BLaER1 treated with 17β-estradiol and CSF1 and Interleukin-3, amounts not matched to agents 10 nM and 100 nM (cell line): ENCODE data around the gene HSD11B1L.
A peak's percentile ranks its signal among the peaks of the same experiment; 100 is the strongest.
"Not testable (repeated sequence)": the region's sequence is repeated elsewhere in the genome, so short reads cannot be mapped to it uniquely, and the experiment has no call there.

ENCODE experiments used
- H3K27ac ChIP-seq, 11 experiments: shearing (Covaris generic); formaldehyde crosslinking; 2 replicates each; pipeline ENCODE4 v1.8.1; 2022
- H3K27me3 ChIP-seq, 11 experiments: shearing (Covaris generic); formaldehyde crosslinking; 2 replicates each; pipeline ENCODE4 v1.8.1; 2022
- H3K36me3 ChIP-seq, 11 experiments: shearing (Covaris generic); formaldehyde crosslinking; 2 replicates each; pipeline ENCODE4 v1.8.1; 2022
- H3K4me1 ChIP-seq, 10 experiments: shearing (Covaris generic); formaldehyde crosslinking; 2 replicates each; pipeline ENCODE4 v1.8.1; 2022
- H3K4me2 ChIP-seq, 11 experiments: shearing (Covaris generic); formaldehyde crosslinking; 2 replicates each; pipeline ENCODE4 v1.8.1; 2022
- H3K4me3 ChIP-seq, 10 experiments: shearing (Covaris generic); formaldehyde crosslinking; 2 replicates each; pipeline ENCODE4 v1.8.1; 2022
- H3K9ac ChIP-seq, 11 experiments: shearing (Covaris generic); formaldehyde crosslinking; 2 replicates each; pipeline ENCODE4 v1.8.1; 2022
- H3K9me3 ChIP-seq, 11 experiments: shearing (Covaris generic); formaldehyde crosslinking; replicated peaks in 1 of 11; 2 replicates each; pipeline ENCODE4 v1.8.1; 2022
- H4K20me1 ChIP-seq, 11 experiments: shearing (Covaris generic); formaldehyde crosslinking; 2 replicates each; pipeline ENCODE4 v1.8.1; 2022
- Cebpa-rat ChIP-seq, 11 experiments: shearing (Covaris generic); IDR thresholded peaks; 2 replicates each; pipeline ENCODE4 v1.8.1; 2022

The HSD11B1L gene

GRCh38 chr19:5681391-5682106 is 722 bp downstream of the HSD11B1L start:
- Histone ChIP-seq H3K4me1 (peaks cover 23 to 31% (median 27%) of the 10 kb centered on the region in 10 experiments), H4K20me1 (peaks cover 0 to 15% (median 0%) of the 10 kb centered on the region in 11 experiments; a peak in 3 of 22 replicates), H3K4me3 (peak overlapping the region; percentile 81 to 95 (median 90)), H3K27me3 (no peaks in the 10 kb centered on the region), H3K9ac (peak overlapping the region; percentile 84 to 93 (median 92); a peak in 18 of 22 replicates), H3K4me2 (peak overlapping the region; percentile 84 to 99 (median 94)), H3K36me3 (peaks cover 0 to 18% (median 9%) of the 10 kb centered on the region in 11 experiments; a peak in 9 of 22 replicates), H3K27ac (peak overlapping the region in 3 of 11 experiments; percentile 91 to 93 (median 92); a peak in 3 of 22 replicates), H3K9me3 (no peaks in the 10 kb centered on the region)
- no peak for TF ChIP-seq Cebpa-rat (IDR thresholded peaks at IDR 0.05)

- Histone ChIP-seq H3K4me2 (peak overlapping the region in 6 of 11 experiments; percentile 3 to 99 (median 90); a peak in 6 of 22 replicates), H3K4me1 (peaks cover 23 to 31% (median 27%) of the 10 kb centered on the region in 10 experiments), H4K20me1 (peaks cover 0 to 12% (median 0%) of the 10 kb centered on the region in 11 experiments; a peak in 3 of 22 replicates), H3K36me3 (peaks cover 0 to 12% (median 9%) of the 10 kb centered on the region in 11 experiments; a peak in 9 of 22 replicates), H3K9ac (no peak overlapping the region), H3K9me3 (no peaks in the 10 kb centered on the region), H3K27ac (no peak overlapping the region), H3K27me3 (no peaks in the 10 kb centered on the region), H3K4me3 (no peak overlapping the region)
- no peak for TF ChIP-seq Cebpa-rat (IDR thresholded peaks at IDR 0.05)
Observed at GRCh38 chr19:5682107-5682482, 1.3 kb downstream of the HSD11B1L start.

DNA sequence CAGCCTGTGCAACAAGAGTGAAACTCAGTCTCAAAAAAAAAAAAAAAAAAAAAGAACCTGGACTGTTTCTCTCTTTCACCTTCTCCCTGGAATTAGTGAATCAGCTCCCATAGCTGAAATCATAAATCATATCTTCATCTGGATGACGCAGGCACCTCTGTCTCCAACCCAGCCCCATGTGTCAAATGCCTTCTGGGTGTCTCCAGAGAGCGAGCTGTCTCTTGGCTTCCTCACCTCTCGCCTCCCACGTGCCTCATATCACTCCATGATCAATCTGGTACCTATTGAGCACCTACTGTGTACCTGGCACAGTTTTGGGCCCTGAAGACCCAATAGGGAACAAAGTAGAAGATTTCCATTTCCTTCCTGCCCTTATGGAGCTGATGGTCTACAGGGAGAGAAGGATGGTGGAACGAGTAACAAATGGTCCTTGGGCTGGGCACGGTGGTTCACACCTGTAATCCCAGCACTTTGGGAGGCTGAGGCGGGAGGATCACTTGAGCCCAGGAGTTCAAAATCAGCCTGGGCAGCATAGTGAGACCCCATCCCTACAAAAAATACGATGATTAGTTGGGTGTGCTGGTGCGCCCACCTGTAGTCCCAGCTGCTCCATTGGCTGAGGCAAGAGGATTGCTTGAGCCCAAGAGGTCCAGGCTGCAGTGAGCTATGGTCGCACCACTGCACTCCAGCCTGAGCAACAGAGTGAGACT is 2.5 kb downstream of the HSD11B1L start:
- Histone ChIP-seq H3K4me1 (peaks cover 28 to 39% (median 31%) of the 10 kb centered on the region in 10 experiments), H3K4me2 (no peak overlapping the region)
- no peak for TF ChIP-seq Cebpa-rat (IDR thresholded peaks at IDR 0.05)

GRCh38 chr19:5684694-5685430 is 4.0 kb downstream of the HSD11B1L start:
- Histone ChIP-seq H3K27me3 (no peaks in the 10 kb centered on the region), H3K4me2 (no peak overlapping the region), H4K20me1 (peaks cover 0 to 16% (median 0%) of the 10 kb centered on the region in 11 experiments; a peak in 1 of 22 replicates), H3K36me3 (no peaks in the 10 kb centered on the region), H3K4me1 (peaks cover 19 to 29% (median 22%) of the 10 kb centered on the region in 10 experiments), H3K4me3 (no peak overlapping the region), H3K9me3 (no peaks in the 10 kb centered on the region), H3K9ac (no peak overlapping the region), H3K27ac (no peak overlapping the region)
- no peak for TF ChIP-seq Cebpa-rat (IDR thresholded peaks at IDR 0.05)

More for the DNA sequence above, 2.5 kb downstream of the HSD11B1L start:
- H4K20me1 ChIP-seq: peaks cover 0 to 16% (median 0%) of the 10 kb centered on the region in 11 experiments; a peak in 2 of 22 replicates
- H3K27me3 ChIP-seq: no peaks in the 10 kb centered on the region
- H3K27ac ChIP-seq: no peak overlapping the region
- H3K9me3 ChIP-seq: no peaks in the 10 kb centered on the region
- H3K36me3 ChIP-seq: peaks cover 0 to 2% (median under 1%) of the 10 kb centered on the region in 11 experiments; a peak in 4 of 22 replicates
- no peak overlapping the region for H3K4me3 ChIP-seq
- H3K9ac ChIP-seq: no peak overlapping the region

- Histone ChIP-seq H3K27ac (peak overlapping the region; percentile 27 to 87 (median 77); a peak in 17 of 22 replicates), H3K9ac (peak overlapping the region; percentile 63 to 83 (median 80); a peak in 20 of 22 replicates), H3K4me1 (peaks cover 15 to 25% (median 18%) of the 10 kb centered on the region in 10 experiments), H3K27me3 (no peaks in the 10 kb centered on the region), H3K4me2 (peak overlapping the region; percentile 76 to 95 (median 89)), H3K4me3 (peak overlapping the region; percentile 54 to 75 (median 67)), H3K36me3 (peaks cover 0 to 8% (median 7%) of the 10 kb centered on the region in 11 experiments; a peak in 15 of 22 replicates), H4K20me1 (peaks cover 10 to 27% (median 11%) of the 10 kb centered on the region in 11 experiments), H3K9me3 (no peaks in the 10 kb centered on the region)
- TF ChIP-seq Cebpa-rat (IDR thresholded peaks at IDR 0.05): no peak
Observed at GRCh38 chr19:5686326-5686646, 5.5 kb downstream of the HSD11B1L start.

DNA sequence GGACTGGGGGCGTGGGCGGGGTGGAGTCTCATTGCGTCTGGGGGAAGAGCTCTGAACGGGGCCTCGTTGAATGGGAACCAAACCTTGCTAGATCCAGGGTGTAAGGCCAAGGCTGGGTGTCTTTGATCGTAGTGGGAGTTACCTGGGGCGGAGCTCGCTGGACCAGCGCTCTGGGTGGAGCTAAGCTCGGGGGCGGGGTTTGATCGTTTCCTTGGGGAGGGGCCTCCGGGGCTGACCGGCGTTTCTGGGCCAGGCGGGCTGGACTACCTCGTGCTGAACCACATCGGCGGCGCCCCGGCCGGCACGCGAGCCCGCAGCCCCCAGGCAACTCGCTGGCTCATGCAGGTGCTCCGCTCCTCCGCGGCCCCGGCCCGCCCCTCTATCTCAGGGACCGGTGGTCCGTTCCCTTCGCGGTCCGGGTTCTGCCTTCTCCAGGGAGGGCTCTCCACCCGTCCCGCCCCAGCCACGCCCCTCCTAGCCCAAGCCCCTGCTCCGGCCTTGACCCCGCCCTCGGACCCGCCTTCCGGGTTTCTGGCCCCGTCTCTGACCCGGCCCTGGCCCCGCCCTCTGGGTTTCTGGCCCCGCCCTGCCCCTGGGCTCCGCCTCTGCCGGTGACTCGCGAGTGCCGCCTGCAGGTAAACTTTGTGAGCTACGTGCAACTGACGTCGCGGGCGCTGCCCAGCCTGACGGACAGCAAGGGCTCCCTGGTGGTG is 6.0 kb downstream of the HSD11B1L start:
- no peak for TF ChIP-seq Cebpa-rat (IDR thresholded peaks at IDR 0.05)

DNA sequence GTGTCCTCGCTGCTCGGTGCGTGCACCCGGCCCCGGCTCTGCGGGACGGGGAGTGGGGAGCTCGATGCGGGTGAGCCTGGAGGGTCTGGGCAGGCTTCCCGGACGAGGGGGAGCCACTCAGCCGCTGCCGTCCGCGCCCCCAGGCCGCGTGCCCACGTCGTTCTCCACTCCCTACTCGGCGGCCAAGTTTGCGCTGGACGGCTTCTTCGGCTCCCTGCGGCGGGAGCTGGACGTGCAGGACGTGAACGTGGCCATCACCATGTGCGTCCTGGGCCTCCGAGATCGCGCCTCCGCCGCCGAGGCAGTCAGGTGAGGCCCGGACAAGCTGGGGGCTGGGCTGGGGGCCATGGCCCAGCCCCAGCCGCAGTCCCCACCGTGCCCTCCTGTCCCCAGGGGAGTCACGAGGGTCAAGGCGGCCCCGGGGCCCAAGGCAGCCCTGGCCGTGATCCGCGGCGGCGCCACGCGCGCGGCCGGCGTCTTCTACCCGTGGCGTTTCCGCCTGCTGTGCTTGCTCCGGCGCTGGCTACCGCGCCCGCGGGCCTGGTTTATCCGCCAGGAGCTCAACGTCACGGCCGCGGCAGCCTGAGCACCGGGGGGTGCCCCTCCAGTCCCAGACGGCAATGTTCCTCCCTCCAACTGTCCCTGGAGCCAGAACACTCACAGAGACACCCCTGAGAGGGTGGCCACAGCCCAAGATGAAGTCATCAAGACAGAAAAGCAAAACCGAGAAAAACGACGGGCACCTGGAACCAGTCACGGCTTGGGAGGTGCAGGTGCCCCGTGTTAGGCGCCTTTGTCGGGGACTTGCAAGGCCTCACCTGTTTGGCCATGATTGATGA is 6.8 kb downstream of the HSD11B1L start:
- H3K9me3 ChIP-seq: no peaks in the 10 kb centered on the region
- H3K27me3 ChIP-seq: no peaks in the 10 kb centered on the region
- TF ChIP-seq Cebpa-rat (IDR thresholded peaks at IDR 0.05): no peak
- H3K4me1 ChIP-seq: peaks cover 17 to 27% (median 25%) of the 10 kb centered on the region in 10 experiments
- H3K4me2 ChIP-seq: peak overlapping the region in 10 of 11 experiments; percentile 22 to 91 (median 52); a peak in 14 of 22 replicates
- peaks cover 9 to 21% (median 20%) of the 10 kb centered on the region in 11 experiments for H3K36me3 ChIP-seq
- peak overlapping the region in 2 of 11 experiments; percentile 33 to 80; a peak in 2 of 22 replicates for H3K9ac ChIP-seq
- H3K27ac ChIP-seq: peak overlapping the region in 5 of 11 experiments; percentile 9 to 52 (median 27); a peak in 6 of 22 replicates
- peak overlapping the region in 6 of 10 experiments; percentile 26 to 72 (median 64); a peak in 6 of 20 replicates for H3K4me3 ChIP-seq
- peaks cover 22 to 32% (median 23%) of the 10 kb centered on the region in 11 experiments for H4K20me1 ChIP-seq

More for the DNA sequence above, 6.0 kb downstream of the HSD11B1L start:
- Histone ChIP-seq H3K4me1 (peaks cover 14 to 22% (median 17%) of the 10 kb centered on the region in 10 experiments), H3K9me3 (no peaks in the 10 kb centered on the region), H4K20me1 (peaks cover 15 to 31% (median 16%) of the 10 kb centered on the region in 11 experiments), H3K36me3 (peaks cover under 1 to 14% (median 12%) of the 10 kb centered on the region in 11 experiments; a peak in 21 of 22 replicates), H3K27ac (peak overlapping the region; percentile 27 to 87 (median 77); a peak in 21 of 22 replicates), H3K27me3 (no peaks in the 10 kb centered on the region), H3K9ac (peak overlapping the region; percentile 63 to 83 (median 80); a peak in 21 of 22 replicates), H3K4me3 (peak overlapping the region; percentile 54 to 75 (median 67)), H3K4me2 (peak overlapping the region; percentile 76 to 95 (median 89))

GRCh38 chr19:5688262-5688881 is 7.5 kb downstream of the HSD11B1L start:
- Histone ChIP-seq H3K36me3 (peaks cover 17 to 29% (median 27%) of the 10 kb centered on the region in 11 experiments), H3K4me1 (peaks cover 25 to 34% (median 31%) of the 10 kb centered on the region in 10 experiments), H4K20me1 (peaks cover 30 to 40% (median 31%) of the 10 kb centered on the region in 11 experiments)
- H3K27me3 ChIP-seq, H3K27ac ChIP-seq, H3K4me3 ChIP-seq, H3K9ac ChIP-seq, H3K4me2 ChIP-seq, H3K9me3 ChIP-seq: not testable (repeated sequence)
